Stomach (tissue), 4 donors: Measurements from ENCODE around the gene FNDC3B.

Source experiments
- CTCF ChIP-seq, 7 experiments: fragments of 450-650 bp in 4 of 7; fragments of 200-600 bp in 3 of 7; sonication (generic) in 3 of 7; IDR thresholded peaks; one replicate each; pipeline ENCODE4 v1.5.1; 2016 to 2019; ENCODE audit warnings: antibody characterized with exemption in 7 of 7, control low read depth in 2 of 7, mild to moderate bottlenecking in 1 of 7
- EP300 ChIP-seq: sonication (generic); formaldehyde crosslinking; IDR thresholded peaks from one replicate; pipeline ENCODE4 v1.6.1; 2017; ENCODE audit warnings: antibody characterized with exemption
- POLR2A ChIP-seq, 4 donors: fragments of 450-650 bp; IDR thresholded peaks; one replicate each; pipeline ENCODE4 v1.6.1; 2016; ENCODE audit warnings: antibody characterized with exemption in 4 of 4, control low read depth in 2 of 4, mild to moderate bottlenecking in 1 of 4, moderate library complexity in 1 of 4
- POLR2AphosphoS5 ChIP-seq, 3 donors: sonication (generic); formaldehyde crosslinking; IDR thresholded peaks; one replicate each; pipeline ENCODE4 v1.6.1; 2016; ENCODE audit warnings: antibody characterized with exemption in 3 of 3

GRCh38 chr3:172343117-172343516, 303.7 kb downstream of the FNDC3B start:
- TF ChIP-seq CTCF (IDR thresholded peaks at IDR 0.05) (no peak), POLR2A (IDR thresholded peaks at IDR 0.05) (no peak), POLR2AphosphoS5 (IDR thresholded peaks at IDR 0.05) (no peak), EP300 (no peak)
